Measurements from ENCODE around the gene TMEM121.
A peak's percentile ranks its signal among the peaks of the same experiment; 100 is the strongest.

GRCh38 chr14:105491366-105491973, 34.9 kb upstream of the TMEM121 start:
- peak; percentile 32 to 39 for TF ChIP-seq POLR2A (IDR thresholded peaks at IDR 0.05)
- TF ChIP-seq CTCF (IDR thresholded peaks at IDR 0.05), result no peak
